HG03025 (cell line): Measurements from ENCODE around the gene SLC22A2.
"Not testable (repeated sequence)": the region's sequence is repeated elsewhere in the genome, so short reads cannot be mapped to it uniquely, and the experiment has no call there.

Experiments
- ATAC-seq: cut with Tn5 transposase; IDR thresholded peaks from one replicate; pipeline ENCODE4 v1.9.1; 2021; ENCODE audit warnings: mild to moderate bottlenecking, moderate library complexity; ENCODE audit not compliant: unreplicated experiment, low FRiP score

SLC22A2 gene

DNA sequence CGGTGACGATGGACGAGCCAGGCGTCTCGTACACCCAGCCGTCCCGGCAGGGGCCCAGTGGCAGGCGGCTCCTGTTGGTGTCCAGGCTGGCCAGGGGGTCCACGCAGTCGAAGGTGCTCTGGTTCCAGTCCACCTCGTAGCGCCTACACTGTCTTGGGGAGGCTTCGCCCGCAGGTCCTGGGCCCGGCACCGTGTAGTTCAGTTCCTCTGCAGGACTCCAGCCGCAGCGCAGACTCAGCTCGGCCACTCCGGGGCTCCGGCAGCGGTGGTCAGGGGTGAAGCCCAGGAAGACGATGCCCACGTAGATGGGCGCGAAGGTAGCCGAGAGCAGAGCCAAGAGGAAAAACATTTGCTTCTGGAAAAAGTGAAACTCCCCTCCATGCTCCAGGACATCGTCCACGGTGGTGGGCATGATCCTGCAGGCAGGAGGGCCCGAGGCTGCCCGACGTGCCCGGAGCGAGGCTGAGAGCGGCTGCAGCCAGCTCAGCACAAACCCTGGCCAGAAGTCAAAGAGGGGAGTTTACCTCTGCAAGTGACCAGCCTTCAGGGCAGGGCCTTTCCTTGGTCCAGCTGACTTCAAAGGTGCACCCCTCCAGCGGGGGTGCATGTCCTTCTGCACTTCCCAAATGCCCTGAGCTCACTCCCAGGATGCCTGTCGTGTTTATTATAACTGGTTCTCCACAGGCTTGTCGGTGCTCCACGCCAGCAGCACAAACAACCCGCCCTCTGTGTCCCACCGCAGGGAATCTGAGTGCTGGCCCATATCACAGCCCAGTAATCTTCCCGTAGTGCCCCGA is at the start of gene SLC22A2:
Gene SLC22A2 (minus strand): TSS at position 476 of the 797 bp plus-strand sequence. CDS start 64 bp downstream, at position 412.
- ATAC-seq, result no peak

DNA sequence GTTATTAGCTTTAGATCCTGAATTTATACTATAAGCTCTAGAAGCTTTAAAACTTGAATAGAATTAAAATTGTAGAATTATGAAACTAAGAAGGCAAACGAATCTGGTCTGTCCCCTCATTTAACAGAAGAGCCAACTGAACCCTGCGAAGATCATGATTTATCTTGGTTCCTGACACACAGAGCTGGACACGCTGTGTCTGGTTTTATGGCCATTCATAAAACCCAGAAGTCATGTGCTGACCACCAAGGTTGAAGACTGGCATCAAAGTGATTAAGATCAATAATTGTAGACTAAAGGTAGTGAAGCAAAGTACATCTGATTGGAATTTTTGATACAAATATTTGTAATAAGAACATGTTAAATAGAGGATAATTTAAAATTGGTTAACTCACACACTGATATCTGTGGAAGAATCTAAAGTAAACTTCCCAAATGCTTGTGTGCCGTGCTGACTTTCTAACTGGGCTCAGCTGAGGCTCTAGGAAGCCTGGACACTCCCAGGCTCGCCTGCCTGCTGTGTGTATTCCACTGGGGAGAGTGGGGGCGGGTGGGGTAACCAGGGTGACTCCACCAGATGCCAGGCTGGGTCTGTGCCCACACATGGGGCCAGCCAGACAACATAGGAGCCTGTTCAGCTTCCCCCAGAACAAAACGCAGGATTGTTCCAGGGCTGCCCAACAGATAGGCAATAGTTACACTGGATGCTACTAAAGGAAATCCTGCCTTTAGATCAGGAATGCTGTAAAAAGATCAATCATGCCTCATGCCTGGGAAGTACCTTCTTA is 47.5 kb upstream of the SLC22A2 start:
- no peak for ATAC-seq

DNA sequence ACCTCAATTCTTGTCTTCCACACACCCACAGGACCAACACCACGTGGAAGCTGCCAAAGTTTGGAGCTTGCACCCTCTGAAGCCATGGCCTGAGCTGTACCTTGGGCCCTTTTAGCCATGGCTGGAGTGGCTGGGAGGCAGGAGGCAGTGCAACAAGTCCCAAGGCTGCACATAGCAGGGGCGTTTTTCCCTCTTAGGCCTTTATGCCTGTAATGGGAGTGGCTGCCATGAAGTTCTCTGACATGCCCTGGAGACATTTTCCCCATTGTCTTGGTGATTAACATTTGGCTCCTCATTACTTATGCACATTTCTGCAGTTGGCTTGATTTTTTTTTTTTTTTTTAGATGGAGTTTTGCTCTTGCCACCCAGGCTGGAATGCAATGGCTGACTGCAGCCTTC is 45.2 kb upstream of the SLC22A2 start:
- ATAC-seq, result no peak

DNA sequence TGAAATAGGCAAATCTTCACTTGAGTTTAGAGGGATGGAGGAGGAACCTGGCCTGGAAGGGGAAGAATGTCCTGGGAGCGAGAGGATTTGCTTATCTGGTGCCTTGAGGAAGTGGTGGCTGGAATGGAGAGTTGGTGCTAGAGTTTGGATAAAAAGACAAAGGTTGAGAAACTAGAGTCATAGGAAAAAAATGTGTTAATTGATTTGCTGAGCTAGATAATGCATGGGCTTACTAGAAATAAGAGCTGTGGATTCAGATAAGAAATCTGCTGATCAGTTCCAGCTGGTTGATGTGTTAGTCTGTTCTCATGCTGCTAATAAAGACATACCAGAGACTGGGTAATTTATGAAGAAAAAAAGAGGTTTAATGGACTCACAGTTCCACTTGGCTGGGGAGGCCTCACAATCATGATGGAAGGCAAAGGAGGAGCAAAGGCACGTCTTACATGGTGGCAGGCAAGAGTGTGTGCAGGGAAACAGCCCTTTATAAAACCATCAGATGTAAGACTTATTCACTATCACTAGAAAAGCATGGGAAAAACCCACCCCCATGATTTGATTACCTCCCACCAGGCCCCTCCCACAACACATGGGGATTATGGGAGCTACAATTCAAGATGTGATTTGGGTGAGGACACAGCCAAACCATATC is 43.9 kb upstream of the SLC22A2 start:
- not testable (repeated sequence) for ATAC-seq

DNA sequence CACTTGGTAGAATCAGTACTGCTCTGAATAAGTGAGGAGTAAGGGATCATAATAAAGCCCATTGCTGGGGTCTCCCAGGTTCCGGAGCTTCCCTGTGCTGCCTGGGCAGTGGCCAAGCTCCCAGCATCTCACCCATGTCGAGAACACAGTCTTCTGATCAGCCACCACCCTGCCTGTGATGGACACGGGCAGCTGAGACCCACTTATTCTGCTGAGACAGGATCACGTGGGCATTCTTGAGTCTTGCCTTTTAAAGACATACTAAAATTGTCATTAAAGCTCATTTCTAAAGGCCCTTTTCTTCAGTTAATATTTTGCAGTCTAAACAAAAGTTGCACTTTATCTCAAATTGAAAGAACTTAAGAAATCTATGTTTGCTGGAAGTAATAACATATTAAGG is 42.7 kb upstream of the SLC22A2 start:
- ATAC-seq, result no peak

DNA sequence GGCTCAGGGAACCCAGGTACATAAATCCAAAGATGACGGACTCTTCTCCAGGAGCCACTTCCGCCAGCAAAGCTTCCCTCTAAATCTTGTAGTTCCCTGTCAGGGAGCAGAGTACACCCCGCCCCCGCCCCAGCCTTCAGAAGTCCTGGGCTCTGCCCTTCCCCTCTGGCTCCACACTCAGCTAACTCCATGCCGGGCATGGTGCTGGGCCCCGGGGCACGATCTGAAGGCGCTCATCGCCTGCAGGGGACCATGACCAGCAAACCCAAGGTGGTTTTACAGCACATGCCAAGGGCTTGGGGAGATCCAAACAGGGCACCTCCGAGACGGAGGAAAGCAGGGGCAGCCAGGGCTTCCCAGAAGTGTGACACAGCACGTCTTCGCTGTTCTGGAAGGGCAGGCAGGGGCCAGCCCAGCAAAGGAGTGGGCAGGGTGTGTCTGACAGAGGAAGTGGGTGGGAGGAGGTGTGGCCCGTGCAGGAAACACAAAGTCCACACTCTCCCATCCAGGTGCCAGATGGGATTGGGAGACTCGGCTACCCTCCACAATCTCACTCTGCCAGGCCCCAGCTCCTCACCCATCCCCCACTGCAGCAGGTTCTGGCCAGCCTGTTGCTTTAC is 41.6 kb upstream of the SLC22A2 start:
- no peak for ATAC-seq

DNA sequence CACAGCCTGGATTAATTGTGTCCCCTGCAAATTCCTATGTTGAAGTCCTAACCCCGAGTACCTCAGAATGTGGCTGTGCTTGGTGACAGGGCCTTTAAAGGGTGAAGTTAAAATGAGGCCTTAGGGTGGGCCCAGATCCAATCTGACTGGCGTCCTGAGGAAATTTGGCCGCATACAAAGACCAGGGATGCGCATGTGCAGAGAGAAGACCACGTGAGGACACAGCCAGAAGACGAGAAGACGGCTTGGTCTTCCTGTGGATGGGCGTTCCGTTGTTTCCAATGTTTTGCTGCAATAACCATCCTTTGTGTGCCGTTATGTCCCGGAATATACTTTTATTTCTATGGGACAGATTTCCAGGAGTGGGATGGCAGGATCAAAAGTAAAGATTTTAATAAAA is 40.9 kb upstream of the SLC22A2 start:
- no peak for ATAC-seq

DNA sequence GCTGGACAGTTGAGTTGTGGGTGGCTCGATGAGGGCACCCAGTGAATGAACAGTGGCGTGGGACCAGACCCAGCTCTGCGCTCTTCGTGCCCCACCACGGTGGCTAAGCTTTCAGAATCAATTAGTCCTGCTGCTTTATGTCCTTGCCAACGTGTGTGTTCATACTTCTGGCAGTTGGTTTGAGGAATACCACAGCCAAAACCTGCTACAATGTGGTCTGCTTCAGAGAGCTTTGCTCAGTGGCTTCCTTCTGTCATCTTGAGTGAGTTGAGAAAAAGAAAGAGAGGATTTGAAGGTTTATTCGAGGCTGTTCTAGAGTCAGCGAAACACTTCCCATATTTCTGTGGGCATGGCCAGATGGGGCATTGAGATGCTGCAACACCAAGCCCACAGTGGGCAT is 39.5 kb upstream of the SLC22A2 start:
- ATAC-seq, result no peak

DNA sequence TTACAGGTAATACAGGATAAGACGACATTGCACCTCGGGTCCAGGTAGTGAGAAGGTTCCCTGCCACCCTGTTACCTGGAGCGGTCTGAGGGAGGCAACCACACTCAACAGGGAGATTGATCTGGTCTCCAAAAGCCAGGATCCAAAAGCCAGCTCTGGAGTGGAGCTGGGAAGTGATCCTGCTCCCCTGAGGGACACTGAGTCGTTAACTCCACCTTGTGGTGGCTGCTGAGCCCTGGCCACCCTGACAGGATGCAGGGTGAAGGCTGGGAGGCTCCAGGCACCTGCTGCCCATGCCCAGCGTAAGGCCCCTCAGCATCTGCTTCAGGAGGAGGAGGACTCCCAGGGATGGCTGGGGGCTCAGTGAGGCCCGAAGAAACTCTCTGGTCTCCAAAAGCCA is 38.7 kb upstream of the SLC22A2 start:
- ATAC-seq, result no peak

DNA sequence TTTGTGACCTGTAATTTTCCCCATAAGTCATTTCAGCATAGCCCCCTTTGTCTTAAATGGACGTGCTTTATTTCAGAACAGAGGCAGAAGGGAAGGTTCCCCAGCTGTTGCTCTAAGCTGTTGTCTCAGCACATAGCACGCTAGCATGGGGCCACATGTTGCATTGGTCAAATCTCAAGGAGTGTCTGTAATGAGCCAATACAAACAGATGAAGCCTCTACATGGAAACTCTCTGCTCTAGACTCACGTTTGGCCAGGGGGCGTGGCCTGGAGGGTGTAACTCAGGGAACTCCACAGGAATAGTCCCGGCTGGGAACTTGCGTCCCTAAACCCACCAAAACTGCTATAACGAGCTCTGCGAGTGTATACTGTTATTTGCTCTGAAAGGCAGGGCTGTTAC is 35.2 kb upstream of the SLC22A2 start:
- no peak for ATAC-seq

DNA sequence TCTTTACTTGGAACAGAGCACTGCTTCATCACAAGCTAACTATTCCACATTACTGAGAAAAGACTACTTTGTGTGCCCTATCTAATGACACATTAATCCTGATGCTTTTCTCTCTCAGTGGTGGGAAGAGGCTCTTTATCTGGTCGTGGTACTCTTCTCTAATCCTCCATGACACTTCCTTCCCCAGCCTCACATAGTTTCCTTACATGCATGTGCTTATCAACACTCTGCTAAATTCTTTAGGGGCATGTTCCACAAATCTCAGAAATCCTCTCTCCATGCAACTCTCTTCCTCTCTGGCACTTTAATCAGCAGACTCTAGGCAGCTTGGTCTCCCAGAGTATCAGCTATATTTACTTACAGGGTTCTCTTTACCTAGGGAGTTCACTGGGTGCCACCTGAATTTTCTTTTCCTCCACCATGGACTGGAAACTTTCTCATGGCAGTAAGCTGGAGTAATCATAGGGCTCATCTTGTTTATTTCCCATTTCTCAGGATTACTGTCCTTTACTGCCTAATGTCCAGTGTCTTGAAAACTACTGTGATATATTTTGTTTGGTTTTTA is 27.0 kb upstream of the SLC22A2 start:
- no peak for ATAC-seq

DNA sequence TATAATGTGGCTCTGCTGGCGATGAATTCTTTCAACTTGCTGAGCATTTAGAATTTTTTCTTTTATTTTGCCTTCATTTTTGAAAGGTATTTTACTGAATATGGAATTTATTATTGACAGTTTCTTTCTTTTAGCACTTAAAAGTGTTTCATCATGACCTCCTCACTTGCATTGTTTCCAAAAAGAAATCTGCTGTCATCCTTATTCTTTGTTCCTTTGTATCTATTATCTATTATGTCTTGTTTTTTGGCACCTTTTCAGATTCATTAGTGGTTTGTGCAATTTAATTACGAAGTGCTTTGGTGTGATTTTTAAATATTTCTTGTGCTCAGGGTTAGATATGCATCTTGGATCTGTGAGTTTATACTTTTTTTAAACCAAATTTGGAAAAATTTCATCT is 26.0 kb upstream of the SLC22A2 start:
- ATAC-seq, result no peak

DNA sequence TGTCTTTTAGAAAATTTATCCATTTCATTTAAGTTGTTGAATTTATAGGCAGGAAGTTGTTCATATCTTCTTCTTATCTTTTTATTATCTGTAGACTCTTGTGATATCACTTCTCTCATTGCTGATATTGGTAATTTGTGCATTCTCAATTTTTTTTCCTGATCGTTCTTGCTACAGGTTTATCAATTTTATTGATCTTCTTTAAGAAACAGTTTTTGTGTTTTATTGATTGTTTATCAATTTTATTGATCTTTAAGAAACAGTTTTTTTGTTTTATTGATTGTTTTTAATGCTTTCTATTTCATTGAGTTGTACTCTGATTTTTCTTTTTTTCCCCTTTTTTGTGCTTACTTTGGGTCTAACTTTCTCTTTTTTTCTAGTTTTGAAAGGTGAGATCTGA is 23.8 kb upstream of the SLC22A2 start:
- ATAC-seq, result no peak

DNA sequence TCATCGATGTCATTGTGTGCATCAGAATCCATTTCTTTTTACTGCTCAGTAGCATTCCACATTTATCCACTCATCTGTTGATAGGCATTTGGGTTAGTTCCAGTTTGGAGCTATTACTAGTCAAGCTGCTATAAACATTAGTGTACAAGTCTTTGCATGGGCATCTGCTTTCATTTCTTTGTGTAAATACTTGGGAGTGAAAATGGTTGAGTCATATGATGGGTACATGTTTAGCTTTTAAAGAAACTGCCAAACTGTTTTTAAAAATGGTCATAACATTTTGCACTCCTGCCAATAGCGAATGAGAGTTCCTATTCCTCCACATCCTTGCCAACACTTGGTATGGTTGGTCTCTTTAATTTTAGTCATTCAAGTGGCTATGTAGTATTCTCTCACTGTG is 21.2 kb upstream of the SLC22A2 start:
- ATAC-seq, result no peak

DNA sequence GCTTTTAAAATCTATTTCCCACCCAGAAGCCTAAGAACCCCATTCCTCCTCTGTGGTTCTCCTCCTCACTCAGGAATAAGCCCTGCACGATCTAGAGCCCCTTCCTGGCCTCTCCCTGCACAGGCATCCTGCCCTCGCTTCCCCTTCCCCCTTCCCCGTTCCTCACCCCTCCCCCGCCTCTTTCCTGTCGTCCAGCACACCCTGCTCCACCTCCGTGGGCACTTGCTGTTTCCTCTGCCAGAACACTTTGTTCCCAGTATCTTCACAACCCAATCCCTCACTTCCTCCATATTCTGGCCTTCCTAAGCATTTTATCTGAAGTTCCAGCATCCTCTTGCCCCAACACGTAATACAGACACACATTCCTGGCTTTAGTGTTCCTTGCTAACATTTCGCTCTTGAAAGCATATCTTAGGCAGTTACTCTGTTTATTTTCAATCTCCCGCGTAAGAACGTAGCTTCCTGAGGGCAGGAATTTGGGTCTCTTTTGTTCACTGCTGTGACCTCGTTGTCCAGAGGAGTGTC is 20.2 kb upstream of the SLC22A2 start:
- no peak for ATAC-seq

DNA sequence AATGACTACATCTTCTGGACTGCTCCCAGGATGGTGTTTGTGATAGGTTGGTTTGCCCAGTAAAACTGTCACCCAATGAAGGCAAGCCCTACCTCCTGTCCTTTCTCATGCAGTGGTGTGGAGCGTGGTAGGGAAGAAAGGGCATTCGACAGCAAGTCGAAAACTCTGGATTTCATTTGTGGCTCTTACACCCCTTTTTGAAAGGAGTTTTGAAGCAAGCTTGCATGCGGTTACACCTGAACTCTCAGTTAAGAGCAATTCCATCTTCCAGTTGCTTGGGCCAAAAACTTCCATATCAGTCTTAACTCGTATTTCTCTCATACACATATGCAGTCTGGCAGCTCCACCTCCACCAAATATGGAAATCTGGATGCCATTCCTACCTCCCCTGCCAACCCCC is 19.7 kb upstream of the SLC22A2 start:
- no peak for ATAC-seq

DNA sequence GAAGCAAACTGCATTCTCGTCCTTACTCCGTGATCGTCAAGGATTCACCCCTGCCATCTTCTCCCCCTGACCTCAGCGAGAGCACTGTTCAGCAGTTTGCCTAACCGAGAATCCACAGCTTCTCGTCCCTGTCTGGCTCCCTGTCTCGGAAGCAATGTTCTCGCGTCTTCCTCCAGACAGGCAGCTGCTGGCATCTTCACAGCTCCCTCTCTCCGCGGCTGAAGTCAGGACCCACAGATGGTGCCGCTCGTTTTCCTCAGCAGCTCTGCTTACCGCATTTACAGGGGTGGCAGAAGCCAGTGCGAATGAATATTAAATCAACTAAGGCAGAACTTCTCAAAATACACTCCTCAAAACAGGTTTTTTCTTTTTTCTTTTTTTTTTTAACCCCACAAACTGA is 18.9 kb upstream of the SLC22A2 start:
- no peak for ATAC-seq

DNA sequence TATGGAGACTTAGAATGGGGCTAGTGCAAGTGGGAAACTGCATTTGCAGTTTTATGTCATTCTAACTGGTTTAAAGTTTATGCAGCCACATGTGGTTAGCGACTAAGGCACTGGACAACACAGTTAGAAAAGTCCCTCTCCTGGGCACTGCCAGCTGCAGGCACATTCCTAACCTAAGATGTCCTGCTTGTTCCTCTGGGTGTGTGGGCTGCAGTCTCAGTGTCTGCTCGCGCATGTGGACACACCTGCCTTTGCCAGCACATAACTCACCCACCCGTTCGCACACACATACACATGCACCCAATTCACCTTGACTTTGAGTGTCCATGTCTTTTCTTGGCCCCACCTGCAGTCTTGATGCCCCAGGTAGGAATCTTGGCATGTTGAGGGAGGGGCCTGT is 18.5 kb upstream of the SLC22A2 start:
- ATAC-seq, result no peak

DNA sequence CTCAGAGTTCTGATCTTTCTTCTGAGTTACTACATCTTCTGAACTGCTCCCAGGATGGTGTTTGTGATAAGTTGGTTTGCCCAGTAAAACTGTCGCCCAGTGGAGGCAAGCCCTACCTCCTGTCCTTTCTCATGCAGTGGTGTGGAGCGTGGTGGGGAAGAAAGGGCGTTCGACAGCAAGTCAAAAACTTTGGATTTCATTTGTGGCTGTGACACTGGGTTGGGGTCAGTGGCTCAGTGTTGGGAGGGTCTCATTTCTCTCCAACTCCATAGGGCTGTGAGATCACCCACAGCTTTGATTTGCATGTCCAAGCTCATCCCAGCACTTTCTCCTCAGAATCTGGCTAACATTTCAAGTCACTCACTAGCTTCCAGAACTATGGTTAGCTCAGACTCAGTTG is 17.5 kb upstream of the SLC22A2 start:
- ATAC-seq, result no peak

DNA sequence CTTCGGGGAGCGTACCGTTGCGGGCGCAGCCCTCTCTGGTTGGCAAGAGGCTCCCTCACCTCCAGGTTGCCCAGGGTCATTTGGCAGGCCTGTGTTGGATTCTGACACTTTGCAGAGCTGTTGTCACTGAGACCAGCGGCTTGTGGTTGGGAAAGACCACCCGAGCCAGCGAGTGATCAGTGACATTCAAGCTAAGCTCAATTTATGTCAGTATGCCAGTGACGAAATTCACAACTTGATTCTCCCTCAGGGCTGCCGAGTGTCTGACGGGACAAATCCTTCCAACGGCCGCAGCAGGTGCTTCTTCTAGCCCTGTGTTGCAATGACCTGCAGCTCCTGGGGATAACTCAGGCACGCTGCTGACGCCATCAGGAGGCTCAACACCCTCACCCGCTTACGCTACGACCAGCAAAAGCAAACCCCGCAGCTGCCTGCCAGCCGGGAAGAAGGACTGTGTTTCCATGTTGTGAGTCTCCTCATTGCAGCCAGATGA is 16.9 kb upstream of the SLC22A2 start:
- ATAC-seq, result no peak
